Uterus (tissue), 4 donors: ENCODE data around the gene GRIN2D. TPM values are rescaled to one million over a fixed set of nuclear protein-coding genes. Genes with fewer than 3 reads are reported as not detected.

Experiments used
- DNase-seq, 2 donors: peaks; one replicate each; pipeline ENCODE4 v3.0.0-alpha.2; 2019 to 2020
- H3K27ac ChIP-seq, 2 donors: fragments of 200-600 bp; sonication (generic); 1 replicate in 1 of 2; 2 replicates in 1 of 2; pipeline ENCODE4 v1.5.1; 2016 to 2018
- H3K27me3 ChIP-seq, 2 donors: fragments of 200-600 bp; sonication (generic); one replicate each; pipeline ENCODE4 v1.5.1; 2018 to 2019; ENCODE audit warnings: control low read depth in 1 of 2
- H3K36me3 ChIP-seq, 2 donors: fragments of 200-600 bp; sonication (generic); one replicate each; pipeline ENCODE4 v1.5.1; 2019; ENCODE audit warnings: control low read depth in 1 of 2
- H3K4me1 ChIP-seq, 2 donors: fragments of 200-600 bp; sonication (generic); one replicate each; pipeline ENCODE4 v1.5.1; 2018 to 2019; ENCODE audit warnings: control low read depth in 1 of 2
- H3K4me3 ChIP-seq, 2 donors: fragments of 200-600 bp; sonication (generic); 1 replicate in 1 of 2; 2 replicates in 1 of 2; pipeline ENCODE4 v1.5.1; 2018 to 2019; ENCODE audit warnings: mild to moderate bottlenecking in 1 of 2
- H3K9me3 ChIP-seq, 2 donors: fragments of 200-600 bp; sonication (generic); one replicate each; pipeline ENCODE4 v1.5.1; 2019; ENCODE audit warnings: control low read depth in 1 of 2
- POLR2A ChIP-seq, 2 donors: fragments of 450-650 bp; IDR thresholded peaks; one replicate each; pipeline ENCODE4 v1.6.1; 2016; ENCODE audit warnings: antibody characterized with exemption in 2 of 2, mild to moderate bottlenecking in 1 of 2, moderate library complexity in 1 of 2
- intact Hi-C: fragments of 100-400 bp; cut with DNase I; formaldehyde crosslinking; loops from one replicate; pipeline ENCODE4 v1.15.1; 2023; ENCODE audit warnings: low total_unique reads
- total RNA-seq, 4 donors: library from RNA; depleted of rRNA in 3 of 4; stranded (reverse); fragments of >200 nt in 3 of 4; gene quantifications; one replicate each; pipeline versions ENCODE4 v1.1.0 to v1.2.4, GENCODE V29; 2014 to 2023
- TF ChIP-seq, protein P1 (sequence below), 4 experiments: fragments of 200-600 bp in 2 of 4; fragments of 450-650 bp in 2 of 4; sonication (generic) in 2 of 4; IDR thresholded peaks; one replicate each; pipeline ENCODE4 v1.5.1; 2016 to 2019; ENCODE audit warnings: antibody characterized with exemption in 4 of 4, mild to moderate bottlenecking in 2 of 4, moderate library complexity in 1 of 4
- donor health status: DM: yes; HTN: yes; CAD: no.

The GRIN2D gene
- total RNA-seq, 4 donors from 2014 or later = under 0.01 to 2.4 (median 0.21) TPM; not detected in 1

- no peaks in the 10 kb centered on the region for H3K9me3 ChIP-seq
- no peak for TF ChIP-seq POLR2A (IDR thresholded peaks at IDR 0.05)
- TF ChIP-seq, protein P1, sequence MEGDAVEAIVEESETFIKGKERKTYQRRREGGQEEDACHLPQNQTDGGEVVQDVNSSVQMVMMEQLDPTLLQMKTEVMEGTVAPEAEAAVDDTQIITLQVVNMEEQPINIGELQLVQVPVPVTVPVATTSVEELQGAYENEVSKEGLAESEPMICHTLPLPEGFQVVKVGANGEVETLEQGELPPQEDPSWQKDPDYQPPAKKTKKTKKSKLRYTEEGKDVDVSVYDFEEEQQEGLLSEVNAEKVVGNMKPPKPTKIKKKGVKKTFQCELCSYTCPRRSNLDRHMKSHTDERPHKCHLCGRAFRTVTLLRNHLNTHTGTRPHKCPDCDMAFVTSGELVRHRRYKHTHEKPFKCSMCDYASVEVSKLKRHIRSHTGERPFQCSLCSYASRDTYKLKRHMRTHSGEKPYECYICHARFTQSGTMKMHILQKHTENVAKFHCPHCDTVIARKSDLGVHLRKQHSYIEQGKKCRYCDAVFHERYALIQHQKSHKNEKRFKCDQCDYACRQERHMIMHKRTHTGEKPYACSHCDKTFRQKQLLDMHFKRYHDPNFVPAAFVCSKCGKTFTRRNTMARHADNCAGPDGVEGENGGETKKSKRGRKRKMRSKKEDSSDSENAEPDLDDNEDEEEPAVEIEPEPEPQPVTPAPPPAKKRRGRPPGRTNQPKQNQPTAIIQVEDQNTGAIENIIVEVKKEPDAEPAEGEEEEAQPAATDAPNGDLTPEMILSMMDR (IDR thresholded peaks at IDR 0.05) = no peak
- intact Hi-C loops = loop anchor here (10.0 kb wide), 1 partner anchor 50 kb away; the partner anchor contains the start of gene GRWD1
- peaks cover 25 to 44% of the 10 kb centered on the region in 2 donors for H3K27me3 ChIP-seq
- no peak overlapping the region for H3K4me3 ChIP-seq
- H3K36me3 ChIP-seq = no peaks in the 10 kb centered on the region
- H3K4me1 ChIP-seq = peaks cover 0 to 9% of the 10 kb centered on the region in 2 donors
- no peak for DNase-seq
- H3K27ac ChIP-seq = no peak overlapping the region
These were observed 1.6 kb downstream of the GRIN2D start for GRCh38 chr19:48395170-48395455.

DNA sequence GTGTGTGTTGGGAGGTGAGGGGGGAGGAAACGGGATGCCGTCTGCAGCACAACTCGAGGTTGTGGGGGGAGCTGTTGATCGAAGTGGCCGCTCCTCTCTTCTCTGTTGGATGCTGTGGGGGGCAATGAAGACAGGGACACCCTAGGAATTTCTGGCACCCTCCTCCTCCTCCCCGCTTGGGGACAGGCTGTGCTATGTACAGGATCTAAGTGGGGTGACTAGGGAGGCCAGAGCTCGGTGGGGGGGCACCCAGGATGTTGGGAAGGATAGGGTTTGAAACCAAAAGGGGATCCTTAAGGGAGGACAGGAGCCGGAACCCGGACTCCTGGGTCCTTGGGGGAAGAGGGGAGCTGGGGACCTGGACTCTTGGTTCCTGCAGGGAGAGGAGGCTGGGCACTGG is 2.0 kb downstream of the GRIN2D start:
- DNase-seq = no peak
- H3K36me3 ChIP-seq = no peaks in the 10 kb centered on the region
- H3K4me3 ChIP-seq = no peak overlapping the region
- no peaks in the 10 kb centered on the region for H3K9me3 ChIP-seq
- intact Hi-C loops = loop anchor here (10.0 kb wide), 1 partner anchor 49 kb away; the partner anchor contains the start of gene GRWD1
- H3K4me1 ChIP-seq = peaks cover 0 to 7% of the 10 kb centered on the region in 2 donors
- peaks cover 25 to 44% of the 10 kb centered on the region in 2 donors for H3K27me3 ChIP-seq
- no peak overlapping the region for H3K27ac ChIP-seq
- no peak for TF ChIP-seq POLR2A (IDR thresholded peaks at IDR 0.05)
- TF ChIP-seq, protein P1 (IDR thresholded peaks at IDR 0.05) = no peak

DNA sequence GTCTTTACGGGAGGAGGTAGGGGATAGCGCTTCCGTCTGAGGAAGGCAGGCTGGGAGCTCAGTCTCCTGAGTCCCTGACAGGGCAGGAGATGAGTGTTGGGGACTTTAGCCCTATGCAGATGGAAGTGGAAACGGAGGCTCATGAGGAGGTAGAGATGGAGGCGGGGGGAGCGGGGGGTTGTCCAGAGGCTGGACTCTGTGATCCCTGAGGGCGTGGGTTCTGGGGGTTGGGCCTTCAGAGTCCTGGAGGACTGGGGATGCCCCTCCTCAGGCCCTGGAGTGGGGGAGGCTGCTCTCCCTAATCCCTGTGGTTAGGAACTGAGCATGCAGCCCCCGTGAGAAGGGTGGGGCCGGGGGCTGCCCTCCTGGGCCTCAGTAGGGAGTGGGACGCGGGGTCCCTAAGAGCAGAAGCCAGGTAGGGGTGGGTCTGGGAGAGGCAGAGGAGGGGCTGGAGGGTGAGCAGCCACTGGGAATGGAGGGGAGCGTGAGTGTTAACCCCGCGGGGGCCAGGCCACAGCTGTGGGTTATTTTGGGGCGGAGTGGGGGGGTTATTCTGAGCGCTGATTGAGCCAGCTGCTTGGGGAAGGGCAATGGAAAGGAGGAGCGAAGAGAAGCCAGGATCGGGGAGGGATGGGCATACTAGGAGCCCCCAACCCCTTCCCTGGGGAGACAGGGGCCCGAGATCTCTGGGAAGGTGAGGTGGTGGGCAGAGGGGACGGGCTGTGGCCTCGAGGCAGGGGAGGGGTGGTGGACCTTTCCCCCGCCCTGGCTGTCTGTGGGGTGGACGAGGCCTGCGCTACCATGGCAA is 2.8 kb downstream of the GRIN2D start:
- TF ChIP-seq, protein P1 (IDR thresholded peaks at IDR 0.05) = no peak
- TF ChIP-seq POLR2A (IDR thresholded peaks at IDR 0.05) = no peak
- Histone ChIP-seq H3K36me3 (no peaks in the 10 kb centered on the region), H3K4me1 (peaks cover 0 to 7% of the 10 kb centered on the region in 2 donors), H3K9me3 (no peaks in the 10 kb centered on the region), H3K27ac (no peak overlapping the region), H3K4me3 (no peak overlapping the region), H3K27me3 (peaks cover 25 to 44% of the 10 kb centered on the region in 2 donors)
- DNase-seq = no peak
- intact Hi-C loops = loop anchor here (10.0 kb wide), 1 partner anchor 49 kb away; the partner anchor contains the start of gene GRWD1

DNA sequence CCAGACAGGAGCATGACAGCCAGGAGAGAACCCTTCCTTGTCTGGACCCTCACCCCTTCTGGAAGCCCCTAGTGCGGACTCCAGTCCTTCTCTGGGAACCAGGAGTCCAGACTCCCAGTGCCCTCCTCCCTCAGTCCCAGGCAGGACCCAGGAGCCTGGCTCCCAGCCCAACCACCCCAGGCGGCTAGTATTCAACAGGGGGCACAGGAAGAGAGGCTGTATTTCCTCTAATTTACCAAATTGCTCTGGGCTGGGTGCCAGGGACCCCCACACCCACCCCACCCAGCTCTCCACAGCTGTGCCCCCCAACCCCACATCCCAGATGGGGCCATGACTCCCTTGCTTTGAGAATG is 3.3 kb downstream of the GRIN2D start:
- Histone ChIP-seq H3K4me1 (peaks cover 0 to 7% of the 10 kb centered on the region in 2 donors), H3K9me3 (no peaks in the 10 kb centered on the region), H3K27me3 (peaks cover 25 to 44% of the 10 kb centered on the region in 2 donors), H3K4me3 (no peak overlapping the region), H3K27ac (no peak overlapping the region), H3K36me3 (no peaks in the 10 kb centered on the region)
- intact Hi-C loops = loop anchor here (10.0 kb wide), 1 partner anchor 48 kb away; the partner anchor contains the start of gene GRWD1
- no peak for DNase-seq
- TF ChIP-seq, protein P1 (IDR thresholded peaks at IDR 0.05) = no peak
- TF ChIP-seq POLR2A (IDR thresholded peaks at IDR 0.05) = no peak
